Uterus (tissue), 2 donors: ENCODE data around the gene FAM76B.

Source experiments
- POLR2A ChIP-seq, 2 donors: fragments of 450-650 bp; IDR thresholded peaks; one replicate each; pipeline ENCODE4 v1.6.1; 2016; ENCODE audit warnings: antibody characterized with exemption in 2 of 2, mild to moderate bottlenecking in 1 of 2, moderate library complexity in 1 of 2
- TF ChIP-seq, protein P1 (sequence below), 4 experiments: fragments of 200-600 bp in 2 of 4; fragments of 450-650 bp in 2 of 4; sonication (generic) in 2 of 4; IDR thresholded peaks; one replicate each; pipeline ENCODE4 v1.5.1; 2016 to 2019; ENCODE audit warnings: antibody characterized with exemption in 4 of 4, mild to moderate bottlenecking in 2 of 4, moderate library complexity in 1 of 4

- TF ChIP-seq, protein P1, sequence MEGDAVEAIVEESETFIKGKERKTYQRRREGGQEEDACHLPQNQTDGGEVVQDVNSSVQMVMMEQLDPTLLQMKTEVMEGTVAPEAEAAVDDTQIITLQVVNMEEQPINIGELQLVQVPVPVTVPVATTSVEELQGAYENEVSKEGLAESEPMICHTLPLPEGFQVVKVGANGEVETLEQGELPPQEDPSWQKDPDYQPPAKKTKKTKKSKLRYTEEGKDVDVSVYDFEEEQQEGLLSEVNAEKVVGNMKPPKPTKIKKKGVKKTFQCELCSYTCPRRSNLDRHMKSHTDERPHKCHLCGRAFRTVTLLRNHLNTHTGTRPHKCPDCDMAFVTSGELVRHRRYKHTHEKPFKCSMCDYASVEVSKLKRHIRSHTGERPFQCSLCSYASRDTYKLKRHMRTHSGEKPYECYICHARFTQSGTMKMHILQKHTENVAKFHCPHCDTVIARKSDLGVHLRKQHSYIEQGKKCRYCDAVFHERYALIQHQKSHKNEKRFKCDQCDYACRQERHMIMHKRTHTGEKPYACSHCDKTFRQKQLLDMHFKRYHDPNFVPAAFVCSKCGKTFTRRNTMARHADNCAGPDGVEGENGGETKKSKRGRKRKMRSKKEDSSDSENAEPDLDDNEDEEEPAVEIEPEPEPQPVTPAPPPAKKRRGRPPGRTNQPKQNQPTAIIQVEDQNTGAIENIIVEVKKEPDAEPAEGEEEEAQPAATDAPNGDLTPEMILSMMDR (IDR thresholded peaks at IDR 0.05), result no peak
- no peak for TF ChIP-seq POLR2A (IDR thresholded peaks at IDR 0.05)
These were observed 38.1 kb downstream of the FAM76B start for GRCh38 chr11:95751515-95751914.
